T-helper 2 cell treated with Interferon-gamma antibody and Interleukin-4, amounts not matched to agents 5 μg/mL and 100 μg/mL, for 36 hours (primary cell): ENCODE results near the gene OSCP1.
A peak's percentile ranks its signal among the peaks of the same experiment; 100 is the strongest.

Experiments used
- DNase-seq: peaks from one replicate; pipeline ENCODE4 v3.0.0; 2021; ENCODE audit warnings: low spot score
- H3K27ac Mint-ChIP-seq: one replicate; pipeline ENCODE4 v1.8.0; 2021; ENCODE audit warnings: mild to moderate bottlenecking, mixed read lengths
- H3K27me3 Mint-ChIP-seq: one replicate; pipeline ENCODE4 v1.8.0; 2021; ENCODE audit warnings: low read depth, mixed read lengths
- H3K36me3 Mint-ChIP-seq: one replicate; pipeline ENCODE4 v1.8.0; 2021; ENCODE audit warnings: low read depth, mixed read lengths
- H3K4me1 Mint-ChIP-seq: one replicate; pipeline ENCODE4 v1.8.0; 2021; ENCODE audit warnings: low read depth, mixed read lengths
- H3K4me3 Mint-ChIP-seq: one replicate; pipeline ENCODE4 v1.8.0; 2022; ENCODE audit warnings: mild to moderate bottlenecking, moderate library complexity, mixed read lengths
- H3K9me3 Mint-ChIP-seq: one replicate; pipeline ENCODE4 v1.8.0; 2021; ENCODE audit warnings: mixed read lengths

Gene OSCP1

DNA sequence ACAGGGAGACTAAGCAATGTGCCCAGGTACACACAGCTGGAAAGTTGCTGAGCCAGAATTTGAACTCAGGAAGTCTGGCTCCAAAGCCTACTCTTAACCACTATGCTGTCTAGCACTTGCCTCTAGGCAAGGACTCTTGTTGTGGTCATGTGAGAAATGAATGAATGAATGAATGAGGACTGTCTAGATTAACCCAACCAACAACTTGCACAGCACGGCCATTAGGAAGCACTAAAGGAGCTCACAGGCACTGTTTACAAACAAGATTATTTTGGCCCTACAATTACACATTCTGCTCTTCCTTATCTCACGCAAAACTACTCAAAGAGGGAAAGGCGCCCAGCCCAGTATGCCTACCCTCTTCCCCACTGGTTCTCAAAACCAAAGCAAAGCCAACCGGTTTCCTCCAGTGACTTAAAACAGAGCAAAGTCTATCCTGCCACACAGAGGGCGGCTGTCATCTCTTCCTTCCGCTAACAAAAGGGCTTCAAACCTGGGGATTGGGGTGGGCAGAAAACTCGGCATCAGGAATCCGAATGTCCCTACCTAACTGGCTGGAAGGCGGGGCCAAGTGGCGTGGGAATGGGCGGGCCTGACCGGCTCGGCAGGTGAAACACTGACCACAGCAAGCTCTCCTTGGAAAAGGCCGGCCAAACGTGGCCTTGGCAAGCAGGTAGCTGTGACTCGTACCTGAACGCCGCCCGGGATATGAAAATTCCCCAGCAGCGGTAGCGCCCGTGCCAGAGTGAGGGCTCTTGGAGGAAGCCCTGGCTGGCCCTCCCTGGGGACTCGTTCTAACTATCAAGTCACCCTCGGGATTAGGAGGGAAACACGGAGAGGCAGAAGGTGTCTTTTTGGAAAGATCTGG lies 65.5 kb downstream of the OSCP1 start:
- Mint-ChIP-seq H3K9me3 (no peaks in the 10 kb centered on the region), H3K27me3 (no peaks in the 10 kb centered on the region), H3K4me3 (peak overlapping the region; percentile 90), H3K27ac (peak overlapping the region; percentile 93), H3K4me1 (peaks cover 54% of the 10 kb centered on the region), H3K36me3 (peaks cover 5% of the 10 kb centered on the region)
- DNase-seq = peak; percentile 37

DNA sequence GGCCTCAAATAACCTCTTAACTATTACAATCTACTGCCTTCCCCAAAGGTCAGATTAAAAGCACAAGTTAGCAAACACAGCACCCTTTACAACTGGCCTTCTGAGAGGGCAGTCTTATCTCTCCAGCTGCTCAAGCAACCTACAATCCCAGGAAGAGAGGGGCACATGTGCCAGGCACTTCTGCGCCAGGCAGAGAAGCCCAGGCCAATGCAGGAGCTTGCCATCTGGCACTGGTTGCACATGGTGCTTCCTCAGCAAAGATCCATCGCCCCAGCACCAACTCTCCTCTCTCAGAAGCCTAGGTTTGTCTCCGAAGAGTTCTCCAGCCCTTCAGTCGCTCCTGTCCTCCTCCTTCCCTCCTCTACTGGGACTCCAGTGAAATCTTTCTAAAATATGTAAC lies 67.0 kb downstream of the OSCP1 start:
- Mint-ChIP-seq H3K4me3 (peak overlapping the region; percentile 60), H3K4me1 (peaks cover 61% of the 10 kb centered on the region), H3K27me3 (no peaks in the 10 kb centered on the region), H3K36me3 (peaks cover 6% of the 10 kb centered on the region), H3K9me3 (no peaks in the 10 kb centered on the region), H3K27ac (peak overlapping the region; percentile 64)
- no peak for DNase-seq

GRCh38 chr1:36382669-36383068 lies 67.6 kb downstream of the OSCP1 start:
- no peaks in the 10 kb centered on the region for H3K9me3 Mint-ChIP-seq
- no peaks in the 10 kb centered on the region for H3K27me3 Mint-ChIP-seq
- H3K4me3 Mint-ChIP-seq = no peak overlapping the region
- H3K4me1 Mint-ChIP-seq = peaks cover 66% of the 10 kb centered on the region
- H3K27ac Mint-ChIP-seq = no peak overlapping the region
- no peak for DNase-seq
- H3K36me3 Mint-ChIP-seq = peaks cover 6% of the 10 kb centered on the region

GRCh38 chr1:36382231-36382630 lies 68.0 kb downstream of the OSCP1 start:
- no peak overlapping the region for H3K27ac Mint-ChIP-seq
- no peaks in the 10 kb centered on the region for H3K27me3 Mint-ChIP-seq
- no peak for DNase-seq
- H3K4me3 Mint-ChIP-seq = no peak overlapping the region
- peaks cover 64% of the 10 kb centered on the region for H3K4me1 Mint-ChIP-seq
- H3K9me3 Mint-ChIP-seq = no peaks in the 10 kb centered on the region
- peaks cover 9% of the 10 kb centered on the region for H3K36me3 Mint-ChIP-seq

GRCh38 chr1:36381405-36381804 lies 68.8 kb downstream of the OSCP1 start:
- no peak for DNase-seq
- Mint-ChIP-seq H3K4me3 (no peak overlapping the region), H3K4me1 (peaks cover 59% of the 10 kb centered on the region), H3K36me3 (peaks cover 10% of the 10 kb centered on the region), H3K27me3 (no peaks in the 10 kb centered on the region), H3K9me3 (no peaks in the 10 kb centered on the region), H3K27ac (no peak overlapping the region)

- no peak overlapping the region for H3K4me3 Mint-ChIP-seq
- H3K27me3 Mint-ChIP-seq = no peaks in the 10 kb centered on the region
- H3K36me3 Mint-ChIP-seq = peaks cover 15% of the 10 kb centered on the region
- peak overlapping the region; percentile 23 for H3K27ac Mint-ChIP-seq
- no peaks in the 10 kb centered on the region for H3K9me3 Mint-ChIP-seq
- H3K4me1 Mint-ChIP-seq = peaks cover 60% of the 10 kb centered on the region
- no peak for DNase-seq
Observed at GRCh38 chr1:36380782-36381181, 69.5 kb downstream of the OSCP1 start.

DNA sequence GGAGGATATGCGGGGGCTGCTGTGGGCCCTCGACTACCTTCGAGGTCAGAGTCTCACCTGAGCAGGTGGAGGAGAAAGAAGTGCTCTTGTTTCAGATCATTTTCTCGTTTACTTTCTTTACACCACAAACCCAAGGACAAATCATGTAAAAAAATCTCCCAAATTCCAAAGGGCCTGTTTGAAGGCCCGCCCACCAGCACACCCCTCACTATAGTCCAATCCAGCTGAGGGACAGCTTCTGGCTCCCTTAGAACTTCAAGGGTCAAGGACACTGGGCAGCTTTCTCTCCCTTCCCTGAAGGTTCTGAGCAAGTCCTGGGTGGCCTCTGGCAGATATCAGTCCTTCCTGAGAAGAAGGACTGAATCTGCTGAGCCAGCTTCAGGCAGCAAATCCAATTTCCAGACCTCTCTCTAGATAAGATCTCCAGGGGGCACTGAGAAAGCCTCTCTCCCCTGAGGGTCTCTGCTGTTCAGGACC lies 70.1 kb downstream of the OSCP1 start:
- no peak overlapping the region for H3K4me3 Mint-ChIP-seq
- H3K27ac Mint-ChIP-seq = no peak overlapping the region
- no peaks in the 10 kb centered on the region for H3K27me3 Mint-ChIP-seq
- no peaks in the 10 kb centered on the region for H3K9me3 Mint-ChIP-seq
- no peak for DNase-seq
- peaks cover 15% of the 10 kb centered on the region for H3K36me3 Mint-ChIP-seq
- H3K4me1 Mint-ChIP-seq = peaks cover 60% of the 10 kb centered on the region

- H3K9me3 Mint-ChIP-seq = no peaks in the 10 kb centered on the region
- peak overlapping the region; percentile 48 for H3K4me3 Mint-ChIP-seq
- peak overlapping the region; percentile 87 for H3K27ac Mint-ChIP-seq
- H3K27me3 Mint-ChIP-seq = no peaks in the 10 kb centered on the region
- H3K36me3 Mint-ChIP-seq = peaks cover 19% of the 10 kb centered on the region
- H3K4me1 Mint-ChIP-seq = peaks cover 63% of the 10 kb centered on the region
- DNase-seq = no peak
Observed at GRCh38 chr1:36377791-36378492, 72.3 kb downstream of the OSCP1 start.

- no peak overlapping the region for H3K4me3 Mint-ChIP-seq
- peak overlapping the region; percentile 96 for H3K27ac Mint-ChIP-seq
- DNase-seq = no peak
- no peaks in the 10 kb centered on the region for H3K9me3 Mint-ChIP-seq
- H3K4me1 Mint-ChIP-seq = peaks cover 53% of the 10 kb centered on the region
- H3K36me3 Mint-ChIP-seq = peaks cover 17% of the 10 kb centered on the region
- H3K27me3 Mint-ChIP-seq = no peaks in the 10 kb centered on the region
Observed at GRCh38 chr1:36372617-36373016, 77.6 kb downstream of the OSCP1 start.

DNA sequence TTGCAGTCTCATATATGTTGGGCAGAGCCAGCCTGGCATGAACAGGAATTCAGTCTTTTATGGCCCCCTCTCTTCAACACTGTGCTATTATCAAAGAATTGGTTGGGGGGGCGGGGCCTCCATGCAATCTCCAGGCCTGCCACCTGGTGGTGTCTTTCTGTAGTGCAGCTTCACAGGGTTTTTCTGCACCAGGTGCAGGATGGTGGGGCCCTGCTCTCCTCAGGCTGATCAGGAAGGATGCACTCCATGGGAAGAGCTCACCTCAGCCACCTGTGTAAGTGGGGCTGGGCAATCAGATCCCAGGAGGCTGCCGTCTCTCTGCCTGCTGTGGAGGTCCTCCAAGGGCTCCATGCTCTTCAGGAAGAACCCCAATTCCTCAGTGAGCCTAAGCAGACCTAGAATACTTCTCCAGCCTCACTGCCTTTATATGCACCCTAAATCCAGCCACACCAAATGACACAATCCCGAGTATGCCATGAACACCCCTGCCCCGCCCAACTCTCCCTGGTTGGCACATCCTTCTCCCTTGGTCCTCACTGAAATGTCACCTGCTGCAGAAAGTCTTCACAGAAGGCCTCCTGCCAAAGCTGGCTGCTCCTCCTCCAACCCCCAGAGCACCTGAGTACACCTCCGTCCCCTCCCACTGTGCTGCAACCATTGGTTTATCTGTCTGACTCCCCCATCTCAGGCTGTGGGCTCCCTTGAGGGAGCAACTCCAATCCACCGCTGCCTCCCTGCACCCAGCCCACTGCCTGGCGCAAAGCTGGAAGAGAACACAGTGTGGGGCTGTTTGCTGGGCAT lies 81.0 kb downstream of the OSCP1 start:
- peak overlapping the region; percentile 60 for H3K27ac Mint-ChIP-seq
- H3K36me3 Mint-ChIP-seq = peaks cover 16% of the 10 kb centered on the region
- H3K4me3 Mint-ChIP-seq = no peak overlapping the region
- peaks cover 50% of the 10 kb centered on the region for H3K4me1 Mint-ChIP-seq
- H3K9me3 Mint-ChIP-seq = no peaks in the 10 kb centered on the region
- no peaks in the 10 kb centered on the region for H3K27me3 Mint-ChIP-seq
- DNase-seq = peak; percentile 62
